ENCODE data around the gene BTBD1. TPM values are rescaled to one million over a fixed set of nuclear protein-coding genes. Genes with fewer than 3 reads are reported as not detected.
A peak's percentile ranks its signal among the peaks of the same experiment; 100 is the strongest.
"Not testable (repeated sequence)": the region's sequence is repeated elsewhere in the genome, so short reads cannot be mapped to it uniquely, and the experiment has no call there.

The BTBD1 gene
- total and polyA plus RNA-seq, 2 experiments from 2014 or later, result 43.8 to 91.0 TPM

- peaks cover 24% of the 10 kb centered on the region for H3K27me3 ChIP-seq
Measured at GRCh38 chr15:83094583-83094982, 27.5 kb upstream of the BTBD1 start.

GRCh38 chr15:83092309-83092976, 25.4 kb upstream of the BTBD1 start:
- peaks cover 16% of the 10 kb centered on the region for H3K27me3 ChIP-seq
- H3K9me3 ChIP-seq (ENCODE audit: low read depth), result no peaks in the 10 kb centered on the region
- TF ChIP-seq EZH2 (IDR thresholded peaks at IDR 0.05; ENCODE audit: borderline replicate concordance), result no peak
- TF ChIP-seq EZH2phosphoT487 (IDR thresholded peaks at IDR 0.05; ENCODE audit: low read depth, severe bottlenecking, unreplicated experiment), result no peak
- TF ChIP-seq CTCF (IDR thresholded peaks at IDR 0.05; ENCODE audit: poor library complexity), result no peak
- H3K4me1 ChIP-seq (ENCODE audit: insufficient read depth), result no peaks in the 10 kb centered on the region
- H3K9me2 ChIP-seq (replicated peaks; ENCODE audit: insufficient read depth), result no peaks in the 10 kb centered on the region
- no peak overlapping the region for H3K27ac ChIP-seq
- peak; percentile 50 for DNase-seq (ENCODE audit: low spot score)
- no peaks in the 10 kb centered on the region for H3K36me3 ChIP-seq (replicated peaks; ENCODE audit: insufficient read depth, low read depth)
- no peak overlapping the region for H3K4me3 ChIP-seq
- H3K4me2 ChIP-seq, result no peak overlapping the region
- no peaks in the 10 kb centered on the region for H4K20me1 ChIP-seq (ENCODE audit: insufficient read depth, poor library complexity, severe bottlenecking)
- H3K79me2 ChIP-seq, result no peaks in the 10 kb centered on the region
- WGBS (ENCODE audit: low lambda C conversion rate, missing lambda C conversion rate), result 66% methylated on average over 4 of the region's 4 CpGs
- H2AFZ ChIP-seq, result no peak overlapping the region

More at GRCh38 chr15:83094583-83094982, 27.5 kb upstream of the BTBD1 start:
- no peaks in the 10 kb centered on the region for H3K79me2 ChIP-seq
- TF ChIP-seq EZH2 (IDR thresholded peaks at IDR 0.05; ENCODE audit: borderline replicate concordance), result no peak
- TF ChIP-seq EZH2phosphoT487 (IDR thresholded peaks at IDR 0.05; ENCODE audit: low read depth, severe bottlenecking, unreplicated experiment), result no peak
- no peak for TF ChIP-seq CTCF (IDR thresholded peaks at IDR 0.05; ENCODE audit: poor library complexity)
- H4K20me1 ChIP-seq (ENCODE audit: insufficient read depth, poor library complexity, severe bottlenecking), result no peaks in the 10 kb centered on the region
- H3K9me3 ChIP-seq (ENCODE audit: low read depth), result no peaks in the 10 kb centered on the region
- no peak overlapping the region for H3K4me2 ChIP-seq
- H3K27ac ChIP-seq, result no peak overlapping the region
- no peaks in the 10 kb centered on the region for H3K9me2 ChIP-seq (replicated peaks; ENCODE audit: insufficient read depth)
- H2AFZ ChIP-seq, result no peak overlapping the region
- H3K4me3 ChIP-seq, result no peak overlapping the region
- no peaks in the 10 kb centered on the region for H3K4me1 ChIP-seq (ENCODE audit: insufficient read depth)
- 85% methylated on average over 5 of the region's 5 CpGs for WGBS (ENCODE audit: low lambda C conversion rate, missing lambda C conversion rate)
- H3K36me3 ChIP-seq (replicated peaks; ENCODE audit: insufficient read depth, low read depth), result no peaks in the 10 kb centered on the region
- no peak for DNase-seq (ENCODE audit: low spot score)

- not testable (repeated sequence) for H3K9me2 ChIP-seq (replicated peaks; ENCODE audit: insufficient read depth); H3K36me3 ChIP-seq (replicated peaks; ENCODE audit: insufficient read depth, low read depth); H3K4me3 ChIP-seq; H3K9me3 ChIP-seq (ENCODE audit: low read depth); H3K27ac ChIP-seq; H3K79me2 ChIP-seq; H4K20me1 ChIP-seq (ENCODE audit: insufficient read depth, poor library complexity, severe bottlenecking); DNase-seq (ENCODE audit: low spot score); H2AFZ ChIP-seq; H3K4me1 ChIP-seq (ENCODE audit: insufficient read depth); H3K4me2 ChIP-seq
- WGBS (ENCODE audit: low lambda C conversion rate, missing lambda C conversion rate), result 91% methylated on average over 3 of the region's 3 CpGs
- peaks cover 16% of the 10 kb centered on the region for H3K27me3 ChIP-seq
Measured at GRCh38 chr15:83091965-83092308, 24.9 kb upstream of the BTBD1 start.

- no peaks in the 10 kb centered on the region for H3K9me3 ChIP-seq (ENCODE audit: low read depth)
Measured at GRCh38 chr15:83090465-83090864, 23.4 kb upstream of the BTBD1 start.

More at GRCh38 chr15:83090465-83090864, 23.4 kb upstream of the BTBD1 start:
- Histone ChIP-seq H3K36me3 (replicated peaks; ENCODE audit: insufficient read depth, low read depth) (no peaks in the 10 kb centered on the region), H3K4me2 (no peak overlapping the region), H3K4me3 (no peak overlapping the region), H4K20me1 (ENCODE audit: insufficient read depth, poor library complexity, severe bottlenecking) (no peaks in the 10 kb centered on the region), H3K27me3 (peaks cover 9% of the 10 kb centered on the region), H3K9me2 (replicated peaks; ENCODE audit: insufficient read depth) (no peaks in the 10 kb centered on the region), H3K4me1 (ENCODE audit: insufficient read depth) (no peaks in the 10 kb centered on the region), H3K79me2 (no peaks in the 10 kb centered on the region), H2AFZ (no peak overlapping the region), H3K27ac (no peak overlapping the region)
- 25% methylated on average over 4 of the region's 4 CpGs for WGBS (ENCODE audit: low lambda C conversion rate, missing lambda C conversion rate)
- TF ChIP-seq EZH2phosphoT487 (IDR thresholded peaks at IDR 0.05; ENCODE audit: low read depth, severe bottlenecking, unreplicated experiment) (no peak), CTCF (IDR thresholded peaks at IDR 0.05; ENCODE audit: poor library complexity) (no peak), EZH2 (IDR thresholded peaks at IDR 0.05; ENCODE audit: borderline replicate concordance) (no peak)
- no peak for DNase-seq (ENCODE audit: low spot score)

All from hepatocyte (in vitro differentiated cells).